GOT3 (cell line): ENCODE results near the gene ACSBG1.
A peak's percentile ranks its signal among the peaks of the same experiment; 100 is the strongest.
"Not testable (repeated sequence)": the region's sequence is repeated elsewhere in the genome, so short reads cannot be mapped to it uniquely, and the experiment has no call there.

ENCODE experiments used
- DNase-seq: peaks from one replicate; lab custom pipeline; 2025; ENCODE audit warnings: mixed read lengths; lab: John Stamatoyannopoulos, UW

ACSBG1 gene

DNA sequence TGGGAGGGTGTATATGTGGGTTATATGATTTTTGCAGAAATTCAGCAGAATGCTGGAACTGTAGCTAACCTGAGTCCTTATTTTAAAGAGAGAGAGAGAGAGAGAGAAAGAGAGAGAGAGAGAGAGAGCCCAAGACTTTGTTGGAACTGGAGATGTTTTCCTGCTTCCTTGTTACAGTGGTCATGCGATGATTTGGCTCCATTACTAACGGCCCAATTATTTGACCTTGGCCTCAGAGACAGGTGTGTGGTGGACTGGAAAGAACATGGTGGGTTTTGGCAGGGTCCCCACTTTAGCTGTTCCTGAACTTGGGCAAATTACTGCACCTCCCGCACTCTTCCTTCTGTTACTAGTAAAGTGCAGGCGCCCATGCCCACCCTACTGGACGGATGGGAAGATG lies 14.8 kb upstream of the ACSBG1 start:
- DNase-seq = no peak

DNA sequence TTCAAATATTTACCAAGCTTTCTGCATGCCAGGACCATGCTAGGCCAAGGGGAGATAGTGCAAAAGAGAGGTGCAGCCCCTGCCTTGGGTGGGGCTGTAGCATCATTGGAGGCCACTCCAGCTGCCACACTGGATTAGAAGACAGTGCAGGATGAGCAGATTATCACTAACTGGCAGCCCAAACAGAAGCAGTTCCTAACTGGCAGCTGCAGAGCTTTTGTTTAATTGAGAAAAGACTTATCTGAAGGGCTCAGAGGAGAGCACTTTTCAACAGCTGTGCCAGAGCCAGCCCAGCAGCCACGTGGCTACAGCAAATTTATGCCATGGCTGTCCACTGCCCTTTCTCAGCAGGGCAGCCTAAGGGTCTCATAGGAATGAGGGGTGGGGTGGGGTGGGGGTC lies 13.5 kb upstream of the ACSBG1 start:
- no peak for DNase-seq

- not testable (repeated sequence) for DNase-seq
Observed at GRCh38 chr15:78245976-78246620, 11.7 kb upstream of the ACSBG1 start.

DNA sequence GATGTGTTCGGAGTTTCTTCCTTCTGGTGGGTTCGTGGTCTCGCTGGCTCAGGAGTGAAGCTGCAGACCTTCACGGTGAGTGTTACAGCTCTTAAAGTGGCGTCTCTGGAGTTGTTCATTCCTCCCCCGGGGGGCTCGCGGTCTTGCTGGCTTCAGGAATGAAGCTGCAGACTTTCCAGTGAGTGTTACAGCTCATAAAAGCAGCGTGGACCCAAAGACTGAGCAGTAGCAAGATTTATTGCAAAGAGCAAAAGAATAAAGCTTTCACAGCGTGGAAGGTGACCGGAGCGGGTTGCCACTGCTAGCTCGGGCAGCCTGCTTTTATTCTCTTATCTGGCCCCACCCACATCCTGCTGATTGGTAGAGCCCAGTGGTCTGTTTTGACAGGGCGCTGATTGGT lies 11.0 kb upstream of the ACSBG1 start:
- not testable (repeated sequence) for DNase-seq

DNA sequence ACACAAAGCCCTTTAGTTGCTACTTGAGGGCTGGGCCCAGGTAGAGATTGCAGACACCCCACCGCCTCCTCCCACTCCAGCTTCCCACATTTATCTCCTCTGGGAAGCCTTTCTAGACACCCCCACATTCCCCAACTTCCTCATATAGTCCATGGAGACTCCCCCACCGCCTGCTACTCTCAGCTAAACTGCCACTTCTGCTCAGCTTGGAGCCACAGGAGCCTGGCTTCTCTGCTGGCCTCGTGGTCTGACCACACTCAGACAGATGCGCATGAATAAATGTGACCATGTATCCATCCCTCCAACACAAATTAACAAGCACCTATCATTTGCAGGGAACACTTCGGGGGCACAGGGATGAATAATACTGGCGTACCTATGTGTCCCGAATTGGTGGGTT lies 10.5 kb upstream of the ACSBG1 start:
- no peak for DNase-seq

- no peak for DNase-seq
Observed at GRCh38 chr15:78244101-78244500, 9.7 kb upstream of the ACSBG1 start.

DNA sequence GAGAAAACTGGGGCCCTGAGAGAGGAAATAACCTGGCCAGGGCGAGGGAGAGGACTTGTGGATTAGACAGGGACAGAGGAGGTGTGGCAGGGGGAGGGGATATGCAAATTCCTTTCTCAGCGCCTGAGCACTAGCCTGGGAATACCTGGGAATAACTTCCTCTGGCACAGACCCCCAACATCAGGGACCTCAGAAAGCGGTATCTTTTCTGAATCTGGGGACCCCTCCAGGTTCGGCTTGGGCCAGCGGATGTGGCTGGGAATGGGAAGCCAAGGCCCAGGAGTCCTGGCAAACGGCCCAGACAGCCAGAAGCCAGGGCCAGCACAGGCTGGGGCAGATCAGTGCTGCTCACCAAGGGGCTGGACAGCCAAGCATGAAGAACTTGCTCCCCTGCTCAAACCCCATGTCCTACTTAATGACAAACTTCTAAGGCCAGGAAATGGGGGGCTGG lies 9.2 kb upstream of the ACSBG1 start:
- DNase-seq = no peak

DNA sequence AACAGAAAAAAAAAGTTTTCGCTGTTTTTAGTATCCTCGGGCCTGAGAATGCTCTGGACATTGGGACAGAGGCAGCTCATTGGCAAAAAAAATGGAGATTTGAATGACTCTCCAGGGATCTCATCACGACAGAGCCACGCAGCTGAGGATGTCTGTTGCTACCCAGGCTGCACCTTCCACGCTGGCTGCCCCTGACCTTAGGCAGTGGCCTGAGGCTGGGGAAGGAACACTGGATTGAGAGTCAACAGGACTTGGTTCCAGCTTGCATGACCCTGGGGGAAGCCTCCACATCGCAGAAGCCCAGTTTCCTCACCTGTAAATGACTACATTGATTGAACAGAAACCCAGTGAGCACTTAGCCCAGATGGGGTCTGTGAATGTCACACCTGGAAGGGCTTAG lies 8.7 kb upstream of the ACSBG1 start:
- no peak for DNase-seq

GRCh38 chr15:78242128-78242527 lies 7.8 kb upstream of the ACSBG1 start:
- DNase-seq = no peak

DNA sequence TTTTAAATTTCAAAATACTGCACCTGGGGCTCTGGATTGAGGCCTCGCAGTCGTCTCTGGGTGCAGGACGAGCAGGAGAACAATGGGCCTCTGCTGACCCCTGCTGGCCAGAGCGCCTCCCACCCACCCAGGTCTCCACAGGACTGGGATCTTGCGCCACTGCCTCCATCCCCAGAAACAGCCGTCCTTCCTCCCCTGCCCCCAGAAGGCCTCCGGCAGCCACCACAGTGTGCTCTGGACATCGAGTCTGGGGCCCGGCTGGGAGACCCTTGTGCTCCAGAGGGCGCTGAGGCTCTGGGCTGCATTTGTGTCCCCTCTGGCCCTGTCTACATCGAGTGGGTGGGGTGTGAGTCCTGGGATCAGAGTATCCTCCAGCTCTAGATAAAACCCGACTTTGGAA lies 6.7 kb upstream of the ACSBG1 start:
- DNase-seq = peak; percentile 33

- no peak for DNase-seq
Observed at GRCh38 chr15:78239811-78240210, 5.4 kb upstream of the ACSBG1 start.

- DNase-seq = no peak
Observed at GRCh38 chr15:78237146-78237545, 2.8 kb upstream of the ACSBG1 start.

GRCh38 chr15:78236491-78236890 lies 2.1 kb upstream of the ACSBG1 start:
- no peak for DNase-seq

DNA sequence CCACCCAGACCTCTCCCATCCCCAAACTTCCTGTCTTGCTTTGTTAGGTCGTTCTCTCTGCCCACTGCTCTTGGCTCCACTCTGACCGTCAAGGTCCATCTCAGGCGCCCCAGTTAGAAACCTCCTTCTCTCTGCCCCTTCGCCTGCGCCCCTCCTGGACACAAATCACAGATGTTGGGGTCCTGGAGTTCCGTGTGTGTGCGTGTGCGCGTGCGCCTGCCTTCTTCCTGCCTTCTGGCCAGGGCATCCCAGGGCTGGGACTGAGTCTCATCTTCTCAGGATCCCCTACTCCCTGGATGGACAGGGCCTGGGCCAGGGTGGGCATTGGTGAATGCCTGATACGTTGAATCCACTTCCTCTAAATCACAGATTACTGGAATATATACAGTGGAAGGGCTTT lies 869 bp downstream of the ACSBG1 start:
- no peak for DNase-seq

- DNase-seq = no peak
Observed at GRCh38 chr15:78232951-78233350, 1.4 kb downstream of the ACSBG1 start.

DNA sequence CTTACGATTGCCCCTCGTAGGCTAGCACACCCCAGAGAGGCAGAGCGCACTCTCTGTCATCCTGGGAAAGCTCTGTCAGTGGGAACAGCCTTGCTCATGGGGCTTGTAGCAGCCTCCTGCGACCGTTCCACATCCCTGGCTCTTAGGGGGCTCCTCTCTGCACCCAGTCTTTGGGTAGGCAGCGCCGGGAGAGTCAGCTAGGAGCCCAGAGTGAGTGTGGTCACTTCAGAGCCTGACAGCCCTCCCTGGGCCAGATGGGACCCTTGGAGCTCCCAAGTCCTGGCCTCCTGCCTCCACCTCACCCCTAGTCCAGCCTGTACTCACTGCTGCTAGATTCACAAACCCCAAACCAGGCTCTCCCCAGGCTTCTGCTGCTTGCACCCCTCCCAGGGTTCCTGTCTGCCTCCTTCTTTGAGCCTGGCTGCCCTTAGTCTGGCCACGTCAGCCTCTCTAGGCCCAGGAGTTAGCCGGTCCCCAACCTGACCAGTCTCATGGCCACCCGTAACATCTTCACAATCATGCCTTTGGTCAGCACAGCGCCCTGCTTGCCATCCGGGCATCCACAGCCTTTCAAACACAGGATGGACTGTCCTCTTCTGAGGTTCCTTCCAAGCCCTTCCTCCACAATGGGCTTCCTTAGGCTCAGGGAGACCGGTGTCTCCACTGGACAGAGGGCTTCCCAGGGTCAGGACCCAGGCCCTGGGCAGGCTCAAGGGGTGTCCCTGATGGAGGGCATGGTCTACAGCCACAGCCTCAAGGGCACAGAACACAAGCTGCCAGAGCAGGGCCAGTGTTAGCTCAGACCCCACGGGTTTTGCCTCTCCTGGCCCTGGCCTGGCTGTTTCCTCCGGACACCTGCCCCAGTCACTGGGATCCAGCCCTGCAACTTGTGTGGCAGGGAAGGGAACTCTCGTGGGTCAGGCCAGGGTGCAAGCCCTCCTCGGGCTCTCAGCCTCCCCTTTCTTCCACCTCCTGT lies 4.6 kb downstream of the ACSBG1 start:
- no peak for DNase-seq

DNA sequence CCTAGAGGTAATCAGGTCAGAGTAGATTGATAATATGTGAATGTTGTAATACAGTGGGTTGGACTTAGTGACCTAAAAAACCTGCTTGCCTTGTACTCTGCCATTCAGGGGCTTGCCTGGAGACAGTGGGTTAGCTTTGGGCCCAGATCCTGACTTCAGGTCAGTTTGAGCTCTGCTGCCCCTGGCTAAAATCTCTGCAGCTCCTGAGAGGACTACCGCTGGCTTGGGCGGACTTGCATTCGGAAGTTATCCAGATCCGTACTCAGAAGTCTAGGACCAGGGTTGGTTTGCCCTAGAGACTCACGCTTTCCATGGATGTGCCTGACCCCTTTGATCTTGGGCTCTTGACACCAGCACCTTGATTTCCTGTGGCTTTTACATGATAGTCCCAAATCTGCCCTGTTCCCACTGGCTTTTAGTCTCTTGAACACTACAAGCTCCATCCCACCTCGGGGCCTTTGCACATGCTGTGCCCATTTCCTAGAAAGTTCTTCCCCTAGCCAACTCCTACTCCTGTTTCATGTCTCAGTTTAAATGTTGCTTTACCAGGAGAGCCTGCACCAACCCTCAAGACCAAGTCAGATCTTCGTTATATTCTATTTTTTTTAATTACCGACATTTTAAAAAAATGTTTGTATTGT lies 5.9 kb downstream of the ACSBG1 start:
- no peak for DNase-seq

DNA sequence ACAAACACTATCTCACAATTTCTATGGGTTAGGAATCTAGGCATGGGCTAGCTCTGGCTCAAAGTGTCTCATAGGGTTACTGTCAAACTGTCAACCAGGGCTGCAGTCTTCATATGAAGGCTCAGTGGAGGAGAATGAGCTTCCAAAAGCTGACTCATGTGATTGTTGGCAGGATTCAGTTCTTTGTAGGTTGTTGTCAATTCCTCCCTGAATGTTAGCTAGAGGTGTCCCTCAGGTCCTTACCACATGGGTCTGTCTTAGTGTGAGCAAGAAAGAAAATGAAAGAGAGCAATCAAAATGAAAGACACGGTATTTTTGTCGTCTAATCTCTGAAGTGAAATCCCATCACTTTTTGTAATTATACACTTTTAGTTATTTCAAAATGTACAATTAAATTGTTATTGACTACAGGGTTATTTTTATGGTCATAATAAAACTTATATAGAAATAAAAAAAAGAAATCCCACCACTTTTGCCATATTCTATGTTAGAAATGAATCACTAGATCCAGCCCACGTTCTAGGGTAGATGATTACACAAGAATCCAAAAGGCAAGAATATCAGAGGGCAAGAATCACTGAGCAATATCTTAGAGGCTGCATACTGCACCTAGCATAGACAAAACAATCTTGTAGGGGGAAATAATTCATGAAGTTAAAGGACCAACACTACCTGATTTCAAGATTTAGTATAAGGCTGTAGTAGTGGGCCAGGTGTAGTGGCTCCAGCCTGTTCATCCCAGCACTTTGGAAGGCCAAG lies 8.4 kb downstream of the ACSBG1 start:
- DNase-seq = no peak

DNA sequence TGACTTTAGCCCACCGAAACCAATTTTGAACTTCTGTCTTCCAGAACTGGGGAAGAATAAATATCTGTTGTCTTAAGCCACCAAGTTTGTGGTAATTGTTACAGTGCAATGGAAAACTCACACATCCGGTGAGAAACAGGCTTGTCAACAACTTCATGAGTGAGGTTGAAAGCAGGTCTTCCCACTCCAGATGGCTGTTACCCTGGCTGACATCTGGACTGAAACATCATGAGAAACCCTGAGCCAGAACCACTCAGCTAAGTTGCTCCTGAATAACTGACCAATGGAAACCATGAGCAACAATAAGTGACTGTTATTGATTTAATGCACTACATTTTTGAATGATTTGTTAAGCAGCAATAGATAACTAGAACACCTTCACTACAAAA lies 10.3 kb downstream of the ACSBG1 start:
- no peak for DNase-seq

- no peak for DNase-seq
Observed at GRCh38 chr15:78223396-78224022, 10.9 kb downstream of the ACSBG1 start.

GRCh38 chr15:78222745-78223395 lies 11.5 kb downstream of the ACSBG1 start:
- DNase-seq = no peak
